H1 (cell line): Measurements from ENCODE around the gene WDR53. TPM values are rescaled to one million over a fixed set of nuclear protein-coding genes. Genes with fewer than 3 reads are reported as not detected.

Experiments
- CBX8 ChIP-seq: fragments of 300-800, 300-1000 bp; sonication (generic); IDR thresholded peaks from 2 replicates; pipeline ENCODE4 v1.7.1; 2016; ENCODE audit warnings: low read depth, low read length, borderline replicate concordance
- CEBPB ChIP-seq: IDR thresholded peaks from 2 replicates; pipeline ENCODE4 v1.6.1; 2012; ENCODE audit warnings: low read depth, low read length
- GTF2F1 ChIP-seq: IDR thresholded peaks from 2 replicates; pipeline ENCODE4 v1.6.1; 2012; ENCODE audit warnings: low read depth, low read length, improper control_type of control experiment, borderline replicate concordance
- NANOG ChIP-seq: IDR thresholded peaks from 2 replicates; pipeline ENCODE4 v1.6.1; 2011; ENCODE audit warnings: low read length, low read depth, mild to moderate bottlenecking, inconsistent platforms; ENCODE audit not compliant: insufficient read depth, poor library complexity, severe bottlenecking
- POU5F1 ChIP-seq: IDR thresholded peaks from 2 replicates; pipeline ENCODE4 v1.6.1; 2011; ENCODE audit warnings: low read depth, mild to moderate bottlenecking, low read length, moderate library complexity
- RBBP5 ChIP-seq: IDR thresholded peaks from 2 replicates; pipeline ENCODE4 v1.7.1; 2012; ENCODE audit warnings: low read depth, mild to moderate bottlenecking, inconsistent platforms, low read length, moderate library complexity, borderline replicate concordance
- RXRA ChIP-seq: IDR thresholded peaks from 2 replicates; pipeline ENCODE4 v1.6.1; 2011; ENCODE audit warnings: low read depth, mild to moderate bottlenecking, low read length, moderate library complexity; ENCODE audit not compliant: insufficient read depth
- TAF1 ChIP-seq: IDR thresholded peaks from 2 replicates; pipeline ENCODE4 v1.6.1; 2011; ENCODE audit warnings: mild to moderate bottlenecking, low read depth, low read length
- TAF7 ChIP-seq: optimal IDR thresholded peaks from 2 replicates; pipeline ENCODE3; 2011; ENCODE audit warnings: low read depth, mild to moderate bottlenecking, inconsistent platforms, low read length, moderate library complexity, borderline replicate concordance
- TCF12 ChIP-seq: IDR thresholded peaks from 2 replicates; pipeline ENCODE4 v1.6.1; 2011; ENCODE audit warnings: low read depth, mild to moderate bottlenecking, low read length
- YY1 ChIP-seq: IDR thresholded peaks from 2 replicates; pipeline ENCODE4 v1.6.1; 2011; ENCODE audit warnings: low read depth, mild to moderate bottlenecking, low read length
- polyA plus RNA-seq, 7 experiments: library from polyadenylated mRNA; depleted of rRNA in 3 of 7; stranded (reverse) in 5 of 7; unstranded in 2 of 7; fragments of >200 nt in 5 of 7; fragments of 200-250 nt in 2 of 7; gene quantifications; 1 replicate in 5 of 7; 2 replicates in 1 of 7; 4 replicates in 1 of 7; pipeline versions ENCODE4 v1.2.1 to v1.2.3, GENCODE V29; 2011 to 2013; ENCODE audit warnings: missing spikeins in 2 of 7, mixed read lengths in 2 of 7
- total RNA-seq: library from RNA; stranded (reverse); fragmentation: NEBNext Ultra II Directional; extraction: Animal tissue kit (Norgen Biotek cat#: 25700); gene quantifications from 2 replicates; pipeline ENCODE4 v1.2.1, GENCODE V29; 2021
- TF ChIP-seq, protein P1 (sequence below): fragments of 300-600 bp; sonication (generic); IDR thresholded peaks from 2 replicates; pipeline ENCODE4 v1.7.1; 2012; ENCODE audit warnings: low read length, moderate library complexity, mild to moderate bottlenecking, inconsistent platforms; ENCODE audit not compliant: insufficient replicate concordance

WDR53 gene
- total and polyA plus RNA-seq, 2 of the 8 experiments (the other 6 are each of a cell fraction or from before 2014, with no cell fraction given), result 7.4 to 18.8 TPM

DNA sequence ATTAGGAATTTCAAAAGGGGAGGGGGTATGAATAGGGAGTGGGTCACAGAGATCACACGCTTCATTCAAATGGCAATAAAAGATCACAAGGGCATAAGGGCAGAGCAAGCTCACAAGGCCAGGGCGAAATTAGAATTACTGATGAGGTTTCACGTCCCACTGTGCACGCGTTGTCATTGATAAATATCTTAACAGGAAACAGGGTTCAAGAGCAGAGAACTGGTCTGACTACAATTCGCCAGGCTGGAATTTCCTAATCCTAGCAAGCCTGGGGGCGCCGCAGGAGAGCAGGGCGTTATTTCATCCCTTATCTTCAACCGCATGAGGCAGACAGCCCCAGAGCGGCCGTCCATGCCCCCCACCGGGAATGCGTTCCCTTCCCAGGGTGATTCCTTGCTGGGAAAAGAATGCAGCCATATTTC is 35.1 kb downstream of the WDR53 start (continued):
- TF ChIP-seq, protein P1, sequence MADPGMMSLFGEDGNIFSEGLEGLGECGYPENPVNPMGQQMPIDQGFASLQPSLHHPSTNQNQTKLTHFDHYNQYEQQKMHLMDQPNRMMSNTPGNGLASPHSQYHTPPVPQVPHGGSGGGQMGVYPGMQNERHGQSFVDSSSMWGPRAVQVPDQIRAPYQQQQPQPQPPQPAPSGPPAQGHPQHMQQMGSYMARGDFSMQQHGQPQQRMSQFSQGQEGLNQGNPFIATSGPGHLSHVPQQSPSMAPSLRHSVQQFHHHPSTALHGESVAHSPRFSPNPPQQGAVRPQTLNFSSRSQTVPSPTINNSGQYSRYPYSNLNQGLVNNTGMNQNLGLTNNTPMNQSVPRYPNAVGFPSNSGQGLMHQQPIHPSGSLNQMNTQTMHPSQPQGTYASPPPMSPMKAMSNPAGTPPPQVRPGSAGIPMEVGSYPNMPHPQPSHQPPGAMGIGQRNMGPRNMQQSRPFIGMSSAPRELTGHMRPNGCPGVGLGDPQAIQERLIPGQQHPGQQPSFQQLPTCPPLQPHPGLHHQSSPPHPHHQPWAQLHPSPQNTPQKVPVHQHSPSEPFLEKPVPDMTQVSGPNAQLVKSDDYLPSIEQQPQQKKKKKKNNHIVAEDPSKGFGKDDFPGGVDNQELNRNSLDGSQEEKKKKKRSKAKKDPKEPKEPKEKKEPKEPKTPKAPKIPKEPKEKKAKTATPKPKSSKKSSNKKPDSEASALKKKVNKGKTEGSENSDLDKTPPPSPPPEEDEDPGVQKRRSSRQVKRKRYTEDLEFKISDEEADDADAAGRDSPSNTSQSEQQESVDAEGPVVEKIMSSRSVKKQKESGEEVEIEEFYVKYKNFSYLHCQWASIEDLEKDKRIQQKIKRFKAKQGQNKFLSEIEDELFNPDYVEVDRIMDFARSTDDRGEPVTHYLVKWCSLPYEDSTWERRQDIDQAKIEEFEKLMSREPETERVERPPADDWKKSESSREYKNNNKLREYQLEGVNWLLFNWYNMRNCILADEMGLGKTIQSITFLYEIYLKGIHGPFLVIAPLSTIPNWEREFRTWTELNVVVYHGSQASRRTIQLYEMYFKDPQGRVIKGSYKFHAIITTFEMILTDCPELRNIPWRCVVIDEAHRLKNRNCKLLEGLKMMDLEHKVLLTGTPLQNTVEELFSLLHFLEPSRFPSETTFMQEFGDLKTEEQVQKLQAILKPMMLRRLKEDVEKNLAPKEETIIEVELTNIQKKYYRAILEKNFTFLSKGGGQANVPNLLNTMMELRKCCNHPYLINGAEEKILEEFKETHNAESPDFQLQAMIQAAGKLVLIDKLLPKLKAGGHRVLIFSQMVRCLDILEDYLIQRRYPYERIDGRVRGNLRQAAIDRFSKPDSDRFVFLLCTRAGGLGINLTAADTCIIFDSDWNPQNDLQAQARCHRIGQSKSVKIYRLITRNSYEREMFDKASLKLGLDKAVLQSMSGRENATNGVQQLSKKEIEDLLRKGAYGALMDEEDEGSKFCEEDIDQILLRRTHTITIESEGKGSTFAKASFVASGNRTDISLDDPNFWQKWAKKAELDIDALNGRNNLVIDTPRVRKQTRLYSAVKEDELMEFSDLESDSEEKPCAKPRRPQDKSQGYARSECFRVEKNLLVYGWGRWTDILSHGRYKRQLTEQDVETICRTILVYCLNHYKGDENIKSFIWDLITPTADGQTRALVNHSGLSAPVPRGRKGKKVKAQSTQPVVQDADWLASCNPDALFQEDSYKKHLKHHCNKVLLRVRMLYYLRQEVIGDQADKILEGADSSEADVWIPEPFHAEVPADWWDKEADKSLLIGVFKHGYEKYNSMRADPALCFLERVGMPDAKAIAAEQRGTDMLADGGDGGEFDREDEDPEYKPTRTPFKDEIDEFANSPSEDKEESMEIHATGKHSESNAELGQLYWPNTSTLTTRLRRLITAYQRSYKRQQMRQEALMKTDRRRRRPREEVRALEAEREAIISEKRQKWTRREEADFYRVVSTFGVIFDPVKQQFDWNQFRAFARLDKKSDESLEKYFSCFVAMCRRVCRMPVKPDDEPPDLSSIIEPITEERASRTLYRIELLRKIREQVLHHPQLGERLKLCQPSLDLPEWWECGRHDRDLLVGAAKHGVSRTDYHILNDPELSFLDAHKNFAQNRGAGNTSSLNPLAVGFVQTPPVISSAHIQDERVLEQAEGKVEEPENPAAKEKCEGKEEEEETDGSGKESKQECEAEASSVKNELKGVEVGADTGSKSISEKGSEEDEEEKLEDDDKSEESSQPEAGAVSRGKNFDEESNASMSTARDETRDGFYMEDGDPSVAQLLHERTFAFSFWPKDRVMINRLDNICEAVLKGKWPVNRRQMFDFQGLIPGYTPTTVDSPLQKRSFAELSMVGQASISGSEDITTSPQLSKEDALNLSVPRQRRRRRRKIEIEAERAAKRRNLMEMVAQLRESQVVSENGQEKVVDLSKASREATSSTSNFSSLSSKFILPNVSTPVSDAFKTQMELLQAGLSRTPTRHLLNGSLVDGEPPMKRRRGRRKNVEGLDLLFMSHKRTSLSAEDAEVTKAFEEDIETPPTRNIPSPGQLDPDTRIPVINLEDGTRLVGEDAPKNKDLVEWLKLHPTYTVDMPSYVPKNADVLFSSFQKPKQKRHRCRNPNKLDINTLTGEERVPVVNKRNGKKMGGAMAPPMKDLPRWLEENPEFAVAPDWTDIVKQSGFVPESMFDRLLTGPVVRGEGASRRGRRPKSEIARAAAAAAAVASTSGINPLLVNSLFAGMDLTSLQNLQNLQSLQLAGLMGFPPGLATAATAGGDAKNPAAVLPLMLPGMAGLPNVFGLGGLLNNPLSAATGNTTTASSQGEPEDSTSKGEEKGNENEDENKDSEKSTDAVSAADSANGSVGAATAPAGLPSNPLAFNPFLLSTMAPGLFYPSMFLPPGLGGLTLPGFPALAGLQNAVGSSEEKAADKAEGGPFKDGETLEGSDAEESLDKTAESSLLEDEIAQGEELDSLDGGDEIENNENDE, result peak; percentile 48
- TF ChIP-seq RXRA (peak; percentile 93), CBX8 (no peak), TAF1 (peak; percentile 41; the same call in 1 of the 2 replicates), RBBP5 (no peak), TCF12 (peak; percentile 61; the same call in 1 of the 2 replicates), POU5F1 (peak; percentile 85; the same call in 1 of the 2 replicates), CEBPB (peak; percentile 39), TAF7 (no peak), NANOG (peak; percentile 58), GTF2F1 (no peak), YY1 (no peak)
